Muscle layer of duodenum (tissue), 2 donors: ENCODE data around the gene CFAP45.

Experiments used
- H3K27ac ChIP-seq: one replicate; pipeline ENCODE4 v1.7.0; 2013; ENCODE audit warnings: mild to moderate bottlenecking, low read length
- H3K27me3 ChIP-seq: one replicate; pipeline ENCODE4 v1.7.0; 2013; ENCODE audit warnings: low read depth, mild to moderate bottlenecking, control low read depth, low read length
- H3K36me3 ChIP-seq, 2 donors: one replicate each; pipeline ENCODE4 v1.7.0; 2013; ENCODE audit warnings: low read length in 2 of 2, control low read depth in 1 of 2, mild to moderate bottlenecking in 1 of 2; ENCODE audit not compliant: insufficient read depth in 2 of 2, control insufficient read depth in 1 of 2
- H3K4me1 ChIP-seq, 2 donors: one replicate each; pipeline ENCODE4 v1.7.0; 2013; ENCODE audit warnings: low read length in 2 of 2, mild to moderate bottlenecking in 2 of 2, control low read depth in 1 of 2, moderate library complexity in 1 of 2; ENCODE audit not compliant: insufficient read depth in 2 of 2, control insufficient read depth in 1 of 2
- H3K4me3 ChIP-seq, 2 donors: one replicate each; pipeline ENCODE4 v1.7.0; 2013; ENCODE audit warnings: low read length in 2 of 2, low read depth in 1 of 2, mild to moderate bottlenecking in 1 of 2
- H3K9me3 ChIP-seq, 2 donors: one replicate each; pipeline ENCODE4 v1.7.0; 2013; ENCODE audit warnings: low read length in 2 of 2, control low read depth in 1 of 2, mild to moderate bottlenecking in 1 of 2; ENCODE audit not compliant: control insufficient read depth in 1 of 2
- donor health status: healthy.

CFAP45 gene

DNA sequence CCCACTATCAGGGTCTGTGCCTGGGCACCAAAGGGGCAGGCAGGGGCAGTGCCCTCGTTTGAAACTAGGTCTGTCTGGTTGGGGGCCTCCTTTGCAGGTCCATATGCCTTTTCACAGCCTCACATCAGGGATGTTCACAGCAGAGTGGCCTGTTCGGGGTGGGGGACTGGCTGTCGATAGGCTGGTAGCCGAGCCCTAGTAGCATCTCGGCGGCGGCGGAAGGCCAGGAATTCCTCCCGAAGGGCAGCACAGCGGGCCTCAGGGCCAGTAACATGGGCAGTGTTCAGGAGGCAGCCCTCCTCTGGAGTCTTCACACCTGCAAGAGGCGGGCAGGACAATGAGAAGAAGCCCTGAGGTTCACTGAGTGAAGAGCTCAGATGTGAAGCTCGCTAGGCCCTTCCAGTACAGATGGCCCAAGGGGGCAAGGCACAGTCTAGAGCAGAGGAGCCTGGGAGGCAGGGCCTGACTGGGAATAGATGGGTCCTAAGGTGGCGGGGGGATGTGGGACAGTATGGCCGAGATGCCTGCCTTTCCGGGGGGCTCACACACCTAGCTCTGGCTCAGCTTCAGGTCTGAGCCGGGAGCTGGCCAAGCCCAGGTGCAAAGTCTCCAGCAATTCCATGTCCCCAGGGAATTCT lies 27.4 kb upstream of the CFAP45 start:
- Histone ChIP-seq H3K4me3 (no peak overlapping the region), H3K36me3 (peaks cover 0 to 14% of the 10 kb centered on the region in 2 donors), H3K27ac (no peak overlapping the region), H3K4me1 (peaks cover 6 to 20% of the 10 kb centered on the region in 2 donors), H3K27me3 (no peaks in the 10 kb centered on the region), H3K9me3 (no peaks in the 10 kb centered on the region)

DNA sequence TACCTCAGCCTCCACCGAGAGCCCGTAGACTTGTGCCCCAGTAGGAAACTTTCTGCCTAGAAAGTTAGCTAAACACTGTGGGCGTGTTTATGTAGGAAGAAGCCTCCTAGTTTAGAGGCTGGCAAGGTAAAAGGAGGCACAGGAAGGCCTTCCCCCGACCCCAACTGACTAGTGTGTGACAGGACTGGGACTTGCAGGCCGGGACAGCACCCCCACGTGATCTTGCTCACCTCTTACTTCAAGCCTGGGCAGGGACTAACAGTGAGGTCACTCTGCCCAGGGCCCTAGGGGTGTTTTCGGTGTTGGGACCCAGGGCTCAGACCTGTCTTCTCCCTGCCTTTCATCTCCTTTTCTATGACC lies 25.7 kb upstream of the CFAP45 start:
- peak overlapping the region; percentile 77 to 93 for H3K4me3 ChIP-seq
- peak overlapping the region; percentile 100 for H3K27ac ChIP-seq
- peaks cover 5 to 15% of the 10 kb centered on the region in 2 donors for H3K36me3 ChIP-seq
- H3K27me3 ChIP-seq = no peaks in the 10 kb centered on the region
- H3K4me1 ChIP-seq = peaks cover 20 to 29% of the 10 kb centered on the region in 2 donors
- H3K9me3 ChIP-seq = no peaks in the 10 kb centered on the region

DNA sequence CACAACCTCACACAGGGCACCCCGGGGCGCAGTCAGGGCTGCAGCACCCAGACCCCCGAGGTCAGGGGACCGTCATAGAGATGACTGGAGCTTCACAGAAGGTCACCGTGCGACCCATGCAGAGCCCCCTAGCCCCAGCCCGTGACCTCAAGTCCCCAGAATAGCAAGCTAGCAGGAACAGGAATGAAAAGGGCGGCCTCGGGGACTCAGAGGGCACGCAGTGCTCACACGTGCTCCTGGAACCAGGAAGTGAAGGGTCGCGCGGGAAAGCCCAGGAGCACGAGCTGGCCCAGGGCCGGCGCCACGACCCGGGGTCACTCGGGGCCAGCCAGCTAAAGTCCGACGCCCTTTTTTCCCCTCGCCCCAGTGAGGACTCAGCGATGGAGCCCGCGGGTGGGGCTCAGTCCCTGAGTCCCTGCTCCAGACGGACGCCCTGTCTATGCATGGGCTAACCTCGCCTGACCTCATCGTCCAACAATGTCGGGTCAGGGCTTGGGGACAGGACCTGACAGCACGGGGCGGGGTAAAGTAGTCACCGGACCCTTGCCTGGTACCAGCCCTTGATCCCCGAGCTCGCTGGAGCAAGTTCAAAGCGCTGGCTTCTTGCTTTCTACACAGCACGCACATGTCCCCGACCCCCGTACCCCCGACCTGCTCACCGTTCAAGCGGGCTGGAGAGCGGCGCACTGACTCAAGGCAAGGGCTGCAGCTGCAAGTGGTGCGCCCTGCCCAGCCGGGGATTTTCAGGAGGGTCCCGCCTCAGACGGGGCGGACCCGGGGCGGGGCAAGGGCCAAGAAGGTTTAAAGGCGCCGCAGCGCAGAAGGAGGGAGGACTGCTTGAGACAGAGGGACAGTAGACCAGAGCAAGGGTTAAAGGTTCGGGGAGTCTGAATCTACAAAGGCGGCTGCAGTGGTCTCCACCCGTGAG lies 25.1 kb upstream of the CFAP45 start, which contains the start of gene TAGLN2:
Gene TAGLN2 (minus strand): TSS at position 717 of the 928 bp plus-strand sequence. CDS start 4,998 bp downstream, outside the sequence.
- peak within 1 kb of the TSS; percentile 77 to 93 for H3K4me3 ChIP-seq
- no peaks in the 10 kb centered on the region for H3K9me3 ChIP-seq
- peak within 1 kb of the TSS; percentile 100 for H3K27ac ChIP-seq
- H3K36me3 ChIP-seq = peaks cover 12 to 21% of the 10 kb centered on the region in 2 donors
- no peaks in the 10 kb centered on the region for H3K27me3 ChIP-seq
- H3K4me1 ChIP-seq = peaks cover 20 to 35% of the 10 kb centered on the region in 2 donors

DNA sequence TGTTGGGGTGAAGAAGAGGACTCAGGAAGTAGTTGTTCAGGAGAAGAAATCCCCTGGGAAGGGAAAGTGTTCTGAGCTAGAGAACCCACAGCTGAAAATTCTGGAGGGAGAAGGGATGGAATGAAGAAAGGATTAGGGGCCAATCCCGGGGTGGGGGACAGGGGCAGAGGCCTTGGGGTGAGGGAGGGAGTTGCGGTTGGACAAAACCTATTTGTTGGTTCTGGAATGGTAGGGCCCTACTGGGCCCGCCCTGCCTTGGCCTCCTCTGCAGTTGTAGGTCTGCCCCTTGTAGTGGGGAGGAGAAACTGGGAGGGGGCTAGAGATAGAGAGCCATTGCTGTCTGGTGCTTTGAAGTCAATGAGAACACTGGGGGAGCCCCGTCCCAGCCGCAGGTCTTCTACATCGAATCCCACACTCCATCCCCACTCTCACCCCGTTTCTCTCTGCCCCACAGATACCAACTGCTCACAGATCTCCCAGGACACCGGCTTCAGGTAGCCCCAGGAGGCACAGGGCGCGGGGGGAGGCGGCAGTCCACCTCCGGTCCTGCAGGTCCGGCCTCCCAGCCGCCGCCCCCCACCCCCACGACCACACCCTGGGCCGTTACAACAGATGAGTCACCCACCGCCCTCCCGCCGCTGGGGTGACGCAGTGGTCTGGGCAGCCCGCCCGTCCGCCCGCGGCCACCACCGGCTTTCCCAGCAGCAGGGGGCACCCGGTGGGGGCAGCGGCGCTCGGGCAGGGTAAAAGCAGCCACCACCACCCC lies 24.2 kb upstream of the CFAP45 start:
- Histone ChIP-seq H3K27me3 (no peaks in the 10 kb centered on the region), H3K36me3 (peaks cover 20 to 30% of the 10 kb centered on the region in 2 donors), H3K4me1 (peaks cover 20 to 44% of the 10 kb centered on the region in 2 donors), H3K27ac (peak overlapping the region; percentile 100), H3K9me3 (no peaks in the 10 kb centered on the region), H3K4me3 (peak overlapping the region; percentile 77 to 93)

DNA sequence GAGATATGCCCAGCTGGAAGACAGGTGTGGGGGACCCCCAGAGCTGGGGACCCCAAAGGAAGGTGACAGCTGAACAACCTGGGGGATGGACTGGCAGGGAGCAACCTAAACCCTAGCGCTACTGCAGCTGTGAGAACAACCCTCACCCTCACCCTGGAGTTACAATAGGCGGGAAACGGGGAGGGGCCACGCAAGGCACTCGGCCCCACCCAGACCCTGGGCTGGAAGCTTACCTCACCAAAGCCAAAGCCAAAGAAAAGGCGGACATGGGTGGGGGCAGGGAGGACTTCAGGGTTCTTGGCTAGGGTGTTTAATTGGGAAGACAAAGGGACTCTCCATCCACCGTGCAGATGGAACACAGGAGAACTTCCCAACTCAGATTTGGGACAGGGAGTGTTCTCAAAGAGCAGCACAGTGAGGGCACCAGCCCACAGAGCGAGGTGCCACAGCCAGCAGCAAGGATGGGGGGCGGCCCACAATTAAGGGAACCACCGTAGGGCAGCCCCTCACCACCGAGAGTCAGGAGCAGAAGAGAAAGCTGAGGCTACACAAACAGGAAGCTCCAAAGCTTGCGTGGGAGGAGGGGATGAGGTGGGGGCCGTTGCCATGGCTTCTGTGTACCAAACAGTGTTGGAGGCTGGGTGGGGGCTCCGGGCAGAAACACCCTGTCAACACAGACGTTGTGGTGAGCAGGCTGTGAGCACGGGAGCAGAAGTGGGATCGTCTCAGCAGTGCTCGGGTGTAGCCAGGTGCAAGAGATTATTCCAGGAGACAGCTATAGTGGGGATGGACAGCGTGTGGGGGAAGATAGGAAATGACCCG lies 23.4 kb upstream of the CFAP45 start:
- Histone ChIP-seq H3K27ac (peak overlapping the region; percentile 100), H3K9me3 (no peaks in the 10 kb centered on the region), H3K4me1 (peaks cover 20 to 52% of the 10 kb centered on the region in 2 donors), H3K27me3 (no peaks in the 10 kb centered on the region), H3K4me3 (peak overlapping the region; percentile 77 to 93), H3K36me3 (peaks cover 27 to 38% of the 10 kb centered on the region in 2 donors)

DNA sequence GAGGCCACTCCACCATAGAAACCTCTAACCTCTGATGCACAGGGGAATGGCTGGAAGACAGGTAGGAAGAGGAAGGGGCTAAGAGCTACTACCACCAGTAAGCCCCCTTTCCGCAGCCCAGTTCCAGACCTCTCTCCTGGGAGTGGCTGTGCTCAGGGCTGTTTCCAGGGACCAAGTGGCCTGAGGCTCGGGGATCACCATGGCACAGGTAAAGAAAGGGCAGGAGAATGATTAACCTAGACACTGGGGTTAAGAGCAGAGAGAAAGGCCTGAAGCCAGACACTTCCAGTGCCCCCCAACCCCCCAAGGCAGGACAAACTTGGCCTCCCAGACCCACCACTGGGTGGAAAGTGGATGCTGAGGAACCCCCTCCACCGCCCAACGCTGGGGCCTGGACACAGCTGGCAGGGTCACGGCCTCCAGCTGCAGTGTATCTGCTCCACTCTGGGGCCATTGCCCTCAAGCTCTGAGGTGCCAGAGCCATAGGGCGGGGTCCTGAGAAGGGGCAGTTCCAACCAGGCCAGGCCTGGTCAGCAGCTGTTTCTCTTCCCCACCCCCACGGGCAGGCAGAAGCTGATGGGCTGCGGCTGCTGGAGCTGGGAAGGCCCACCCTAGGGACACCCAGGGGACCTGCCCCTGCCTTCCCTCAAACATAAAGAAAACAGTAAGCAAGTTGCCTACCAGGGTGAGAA lies 22.7 kb upstream of the CFAP45 start:
- Histone ChIP-seq H3K4me1 (peaks cover 20 to 56% of the 10 kb centered on the region in 2 donors), H3K27ac (peak overlapping the region; percentile 100), H3K36me3 (peaks cover 32 to 44% of the 10 kb centered on the region in 2 donors), H3K4me3 (peak overlapping the region; percentile 77 to 93), H3K27me3 (no peaks in the 10 kb centered on the region), H3K9me3 (no peaks in the 10 kb centered on the region)

DNA sequence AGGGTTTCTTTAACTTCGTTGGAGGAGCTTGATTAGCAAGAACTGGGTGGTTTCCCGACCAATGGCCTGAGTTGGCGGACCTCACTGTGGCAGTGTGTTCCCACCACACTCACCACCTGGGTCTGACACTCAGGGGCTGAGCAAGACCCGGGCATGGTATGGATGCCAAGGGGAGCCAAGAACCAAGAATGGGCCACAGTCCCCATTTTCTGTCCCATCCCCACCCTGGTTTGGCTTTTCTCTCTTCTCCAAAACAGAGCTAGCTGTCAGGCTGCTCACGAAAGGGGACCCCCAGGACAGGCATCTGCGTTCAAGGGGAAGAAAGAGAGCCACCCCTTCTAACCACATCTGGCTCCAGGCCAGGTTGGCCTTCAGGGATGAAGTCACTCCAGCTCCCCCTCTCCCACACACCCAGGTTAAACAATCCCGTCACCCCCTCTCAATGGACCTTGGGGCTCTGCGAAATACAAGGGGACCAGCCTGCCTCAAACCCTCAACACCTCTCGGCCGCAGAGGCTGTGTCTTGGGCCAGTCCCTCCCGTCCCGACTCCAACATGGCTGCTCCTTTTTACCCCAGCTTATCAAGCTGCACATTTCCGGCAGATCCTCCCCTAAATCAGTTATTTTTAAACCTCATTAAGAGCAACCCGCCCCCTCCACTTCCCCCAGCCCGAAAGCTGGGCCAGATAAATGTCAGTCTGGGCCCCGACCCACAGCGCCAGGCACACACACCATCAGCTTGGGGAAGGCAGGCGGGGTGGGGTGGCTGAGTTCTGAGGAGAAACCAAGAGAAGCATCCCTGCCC lies 21.9 kb upstream of the CFAP45 start:
- peak overlapping the region; percentile 77 to 93 for H3K4me3 ChIP-seq
- H3K27me3 ChIP-seq = no peaks in the 10 kb centered on the region
- no peaks in the 10 kb centered on the region for H3K9me3 ChIP-seq
- peaks cover 20 to 55% of the 10 kb centered on the region in 2 donors for H3K4me1 ChIP-seq
- H3K36me3 ChIP-seq = peaks cover 37 to 47% of the 10 kb centered on the region in 2 donors
- peak overlapping the region; percentile 100 for H3K27ac ChIP-seq

DNA sequence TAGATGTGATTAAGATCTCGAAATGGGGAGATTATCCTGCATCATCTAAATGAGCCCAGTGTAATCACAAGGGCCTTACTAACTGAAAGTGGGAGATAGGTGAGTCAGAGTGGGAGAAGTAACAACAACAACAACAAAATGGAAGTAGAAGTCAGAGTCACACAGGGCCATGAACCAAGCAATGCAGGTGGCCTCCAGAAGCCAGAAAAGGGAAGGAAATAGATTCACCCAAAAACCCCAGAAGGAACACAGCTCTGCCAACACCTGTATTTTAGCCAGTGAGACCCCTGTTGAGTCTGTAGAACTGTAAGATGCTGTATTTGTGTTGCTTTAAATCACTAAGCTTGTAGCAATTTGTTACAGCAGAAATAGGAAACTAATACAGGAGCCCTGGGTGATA lies 21.3 kb upstream of the CFAP45 start:
- no peaks in the 10 kb centered on the region for H3K27me3 ChIP-seq
- H3K9me3 ChIP-seq = no peaks in the 10 kb centered on the region
- H3K36me3 ChIP-seq = peaks cover 37 to 50% of the 10 kb centered on the region in 2 donors
- H3K27ac ChIP-seq = peak overlapping the region; percentile 100
- peaks cover 24 to 53% of the 10 kb centered on the region in 2 donors for H3K4me1 ChIP-seq
- peak overlapping the region in 1 of 2 donors; percentile 93 for H3K4me3 ChIP-seq

DNA sequence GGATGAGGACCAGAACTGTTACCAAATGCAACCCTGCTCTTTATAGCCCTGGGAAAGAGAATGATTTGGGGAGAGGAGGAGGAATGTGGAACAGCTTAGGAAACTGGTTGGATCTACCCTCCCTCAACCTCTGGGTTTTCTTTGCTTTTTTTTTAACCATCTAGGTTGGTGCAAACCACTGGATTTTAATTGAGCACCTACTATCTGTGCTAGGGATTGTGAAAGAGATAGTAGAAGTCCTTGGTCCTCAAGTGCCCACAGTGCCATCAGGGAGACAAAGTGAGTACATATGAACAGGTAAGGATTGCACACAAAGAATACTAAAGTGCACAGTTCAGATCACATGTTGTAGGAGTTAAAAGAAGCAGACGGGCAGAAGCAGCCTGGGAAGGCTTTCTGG lies 20.7 kb upstream of the CFAP45 start:
- H3K4me3 ChIP-seq = no peak overlapping the region
- no peaks in the 10 kb centered on the region for H3K9me3 ChIP-seq
- H3K27ac ChIP-seq = no peak overlapping the region
- H3K27me3 ChIP-seq = no peaks in the 10 kb centered on the region
- peaks cover 37 to 50% of the 10 kb centered on the region in 2 donors for H3K36me3 ChIP-seq
- peaks cover 20 to 51% of the 10 kb centered on the region in 2 donors for H3K4me1 ChIP-seq
